HL-60 (cell line): ENCODE results near the gene TAF4B.
"Not testable (repeated sequence)": the region's sequence is repeated elsewhere in the genome, so short reads cannot be mapped to it uniquely, and the experiment has no call there.

Experiments used
- DNase-seq, 2 experiments: peaks; one replicate each; pipeline ENCODE4 v3.0.0-alpha.2; 2010 to 2020; ENCODE audit warnings: low read depth in 1 of 2, low spot score in 1 of 2
- H3K27ac ChIP-seq: fragments of 250-450 bp; sonication (Bioruptor Pico); replicated peaks from 2 replicates; pipeline ENCODE4 v1.5.1; 2020; ENCODE audit warnings: mild to moderate bottlenecking, moderate library complexity
- H3K27me3 ChIP-seq: fragments of 250-450 bp; sonication (Bioruptor Pico); 2 replicates; pipeline ENCODE4 v1.5.1; 2021; ENCODE audit warnings: mild to moderate bottlenecking, moderate library complexity; ENCODE audit not compliant: insufficient read depth, poor library complexity, severe bottlenecking
- H3K4me3 ChIP-seq: replicated peaks from 2 replicates; pipeline ENCODE4 v1.5.1; 2011; ENCODE audit warnings: mild to moderate bottlenecking, control low read depth, low read length; ENCODE audit not compliant: insufficient read depth
- GABPA ChIP-seq: IDR thresholded peaks from 2 replicates; pipeline ENCODE4 v1.6.1; 2012; ENCODE audit warnings: low read depth
- POLR2AphosphoS5 ChIP-seq: IDR thresholded peaks from 2 replicates; pipeline ENCODE4 v1.6.1; 2012; ENCODE audit warnings: low read depth
- SPI1 ChIP-seq: IDR thresholded peaks from 2 replicates; pipeline ENCODE4 v1.6.1; 2012; ENCODE audit warnings: low read depth, mild to moderate bottlenecking, borderline replicate concordance
- TF ChIP-seq, protein P1 (sequence below): IDR thresholded peaks from 2 replicates; pipeline ENCODE4 v1.6.1; 2012; ENCODE audit warnings: low read depth; ENCODE audit not compliant: insufficient replicate concordance
- TF ChIP-seq, protein P2 (sequence below): IDR thresholded peaks from one replicate; pipeline ENCODE4 v1.5.1; 2011; ENCODE audit warnings: low read length, control low read depth, inconsistent platforms; ENCODE audit not compliant: insufficient read depth

Gene TAF4B

GRCh38 chr18:26185267-26185666 is 41.0 kb upstream of the TAF4B start:
- no peak overlapping the region for H3K4me3 ChIP-seq
- TF ChIP-seq SPI1 (no peak), GABPA (no peak), POLR2AphosphoS5 (no peak)
- TF ChIP-seq, protein P1, sequence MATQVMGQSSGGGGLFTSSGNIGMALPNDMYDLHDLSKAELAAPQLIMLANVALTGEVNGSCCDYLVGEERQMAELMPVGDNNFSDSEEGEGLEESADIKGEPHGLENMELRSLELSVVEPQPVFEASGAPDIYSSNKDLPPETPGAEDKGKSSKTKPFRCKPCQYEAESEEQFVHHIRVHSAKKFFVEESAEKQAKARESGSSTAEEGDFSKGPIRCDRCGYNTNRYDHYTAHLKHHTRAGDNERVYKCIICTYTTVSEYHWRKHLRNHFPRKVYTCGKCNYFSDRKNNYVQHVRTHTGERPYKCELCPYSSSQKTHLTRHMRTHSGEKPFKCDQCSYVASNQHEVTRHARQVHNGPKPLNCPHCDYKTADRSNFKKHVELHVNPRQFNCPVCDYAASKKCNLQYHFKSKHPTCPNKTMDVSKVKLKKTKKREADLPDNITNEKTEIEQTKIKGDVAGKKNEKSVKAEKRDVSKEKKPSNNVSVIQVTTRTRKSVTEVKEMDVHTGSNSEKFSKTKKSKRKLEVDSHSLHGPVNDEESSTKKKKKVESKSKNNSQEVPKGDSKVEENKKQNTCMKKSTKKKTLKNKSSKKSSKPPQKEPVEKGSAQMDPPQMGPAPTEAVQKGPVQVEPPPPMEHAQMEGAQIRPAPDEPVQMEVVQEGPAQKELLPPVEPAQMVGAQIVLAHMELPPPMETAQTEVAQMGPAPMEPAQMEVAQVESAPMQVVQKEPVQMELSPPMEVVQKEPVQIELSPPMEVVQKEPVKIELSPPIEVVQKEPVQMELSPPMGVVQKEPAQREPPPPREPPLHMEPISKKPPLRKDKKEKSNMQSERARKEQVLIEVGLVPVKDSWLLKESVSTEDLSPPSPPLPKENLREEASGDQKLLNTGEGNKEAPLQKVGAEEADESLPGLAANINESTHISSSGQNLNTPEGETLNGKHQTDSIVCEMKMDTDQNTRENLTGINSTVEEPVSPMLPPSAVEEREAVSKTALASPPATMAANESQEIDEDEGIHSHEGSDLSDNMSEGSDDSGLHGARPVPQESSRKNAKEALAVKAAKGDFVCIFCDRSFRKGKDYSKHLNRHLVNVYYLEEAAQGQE: no peak
- TF ChIP-seq, protein P2, sequence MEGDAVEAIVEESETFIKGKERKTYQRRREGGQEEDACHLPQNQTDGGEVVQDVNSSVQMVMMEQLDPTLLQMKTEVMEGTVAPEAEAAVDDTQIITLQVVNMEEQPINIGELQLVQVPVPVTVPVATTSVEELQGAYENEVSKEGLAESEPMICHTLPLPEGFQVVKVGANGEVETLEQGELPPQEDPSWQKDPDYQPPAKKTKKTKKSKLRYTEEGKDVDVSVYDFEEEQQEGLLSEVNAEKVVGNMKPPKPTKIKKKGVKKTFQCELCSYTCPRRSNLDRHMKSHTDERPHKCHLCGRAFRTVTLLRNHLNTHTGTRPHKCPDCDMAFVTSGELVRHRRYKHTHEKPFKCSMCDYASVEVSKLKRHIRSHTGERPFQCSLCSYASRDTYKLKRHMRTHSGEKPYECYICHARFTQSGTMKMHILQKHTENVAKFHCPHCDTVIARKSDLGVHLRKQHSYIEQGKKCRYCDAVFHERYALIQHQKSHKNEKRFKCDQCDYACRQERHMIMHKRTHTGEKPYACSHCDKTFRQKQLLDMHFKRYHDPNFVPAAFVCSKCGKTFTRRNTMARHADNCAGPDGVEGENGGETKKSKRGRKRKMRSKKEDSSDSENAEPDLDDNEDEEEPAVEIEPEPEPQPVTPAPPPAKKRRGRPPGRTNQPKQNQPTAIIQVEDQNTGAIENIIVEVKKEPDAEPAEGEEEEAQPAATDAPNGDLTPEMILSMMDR: no peak
- H3K27ac ChIP-seq: no peak overlapping the region
- H3K27me3 ChIP-seq: no peaks in the 10 kb centered on the region
- no peak for DNase-seq

DNA sequence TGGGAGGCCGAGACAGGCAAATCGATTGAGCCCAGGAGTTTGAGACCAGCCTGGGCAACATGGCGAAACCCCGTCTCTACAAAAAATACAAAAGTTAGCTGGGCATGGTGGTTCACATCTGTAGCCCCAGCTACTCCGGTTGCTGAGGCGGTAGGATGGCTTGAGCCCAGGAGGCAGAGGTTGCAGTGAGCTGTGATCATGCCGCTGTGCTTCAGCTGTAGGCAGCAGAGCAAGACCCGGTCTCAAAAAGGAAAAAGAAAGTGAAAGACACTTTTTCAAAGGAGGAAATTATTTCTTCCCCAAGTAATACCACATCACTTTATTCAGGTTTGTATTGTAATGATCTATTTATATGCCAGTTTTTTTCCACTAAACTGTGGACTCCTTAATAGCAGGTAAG is 35.7 kb upstream of the TAF4B start:
- no peak for TF ChIP-seq GABPA
- Histone ChIP-seq H3K27me3 (no peaks in the 10 kb centered on the region), H3K27ac (no peak overlapping the region), H3K4me3 (no peak overlapping the region)
- no peak for DNase-seq

DNA sequence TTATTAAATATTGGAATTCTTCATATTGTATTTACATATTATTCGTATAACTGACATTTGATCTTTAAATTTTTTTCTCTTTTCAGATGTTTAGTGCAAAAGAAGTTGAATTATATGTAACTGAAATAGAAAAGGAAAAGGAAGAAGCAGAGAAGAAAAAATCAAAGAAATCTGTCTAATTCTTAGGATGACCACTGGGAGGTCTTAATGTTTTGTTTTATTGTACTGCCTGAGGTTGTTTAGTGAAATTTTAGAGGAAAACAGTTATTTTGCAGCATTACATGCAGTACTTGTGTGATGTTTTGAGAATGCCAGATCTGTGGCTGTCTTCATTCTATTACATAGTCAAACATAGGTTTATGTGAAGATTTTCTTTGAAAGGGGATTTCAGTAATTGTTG is 34.0 kb upstream of the TAF4B start:
- Histone ChIP-seq H3K4me3 (no peak overlapping the region), H3K27me3 (no peaks in the 10 kb centered on the region), H3K27ac (no peak overlapping the region)
- no peak for DNase-seq
- no peak for TF ChIP-seq POLR2AphosphoS5
- TF ChIP-seq, protein P2: no peak
- no peak for TF ChIP-seq SPI1

DNA sequence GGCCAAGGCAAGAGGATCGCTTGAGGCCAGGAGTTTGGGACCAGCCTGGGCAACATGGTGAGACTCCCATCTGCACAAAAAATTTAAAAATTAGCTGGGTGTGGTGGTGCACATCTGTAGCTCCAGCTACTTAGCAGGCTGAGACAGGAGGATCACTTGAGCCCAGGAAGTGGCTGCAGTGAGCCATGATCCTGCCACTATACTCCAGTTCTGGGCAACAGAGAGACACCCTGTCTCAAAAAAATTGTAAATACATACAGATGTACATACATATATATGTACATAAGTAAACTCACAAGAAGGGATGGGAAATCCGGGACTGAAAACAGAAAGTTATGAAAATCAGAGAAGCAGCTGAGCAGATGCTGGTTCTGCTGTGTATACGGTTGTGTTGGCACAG is 29.6 kb upstream of the TAF4B start:
- no peak overlapping the region for H3K27ac ChIP-seq
- no peak for TF ChIP-seq GABPA
- no peak for TF ChIP-seq SPI1
- TF ChIP-seq, protein P2: no peak
- TF ChIP-seq, protein P1: no peak
- no peak for TF ChIP-seq POLR2AphosphoS5
- H3K4me3 ChIP-seq: no peak overlapping the region
- no peak for DNase-seq
- H3K27me3 ChIP-seq: no peaks in the 10 kb centered on the region

GRCh38 chr18:26202001-26202400 is 24.2 kb upstream of the TAF4B start:
- not testable (repeated sequence) for H3K27ac ChIP-seq, H3K4me3 ChIP-seq, H3K27me3 ChIP-seq, DNase-seq
